Subcutaneous adipose tissue (tissue), 4 donors: ENCODE data around the gene TRIM69. TPM values are rescaled to one million over a fixed set of nuclear protein-coding genes. Genes with fewer than 3 reads are reported as not detected.

ENCODE experiments used
- total RNA-seq, 4 donors: library from RNA; depleted of rRNA; stranded (reverse); fragments of >200 nt; gene quantifications; one replicate each; pipeline ENCODE4 v1.1.0, GENCODE V29; 2016
- TF ChIP-seq, protein P1 (sequence below): fragments of 450-650 bp; IDR thresholded peaks from one replicate; pipeline ENCODE4 v1.5.1; 2016; ENCODE audit warnings: low read depth, mild to moderate bottlenecking, control low read depth, antibody characterized with exemption, moderate library complexity

TRIM69 gene, protein sequence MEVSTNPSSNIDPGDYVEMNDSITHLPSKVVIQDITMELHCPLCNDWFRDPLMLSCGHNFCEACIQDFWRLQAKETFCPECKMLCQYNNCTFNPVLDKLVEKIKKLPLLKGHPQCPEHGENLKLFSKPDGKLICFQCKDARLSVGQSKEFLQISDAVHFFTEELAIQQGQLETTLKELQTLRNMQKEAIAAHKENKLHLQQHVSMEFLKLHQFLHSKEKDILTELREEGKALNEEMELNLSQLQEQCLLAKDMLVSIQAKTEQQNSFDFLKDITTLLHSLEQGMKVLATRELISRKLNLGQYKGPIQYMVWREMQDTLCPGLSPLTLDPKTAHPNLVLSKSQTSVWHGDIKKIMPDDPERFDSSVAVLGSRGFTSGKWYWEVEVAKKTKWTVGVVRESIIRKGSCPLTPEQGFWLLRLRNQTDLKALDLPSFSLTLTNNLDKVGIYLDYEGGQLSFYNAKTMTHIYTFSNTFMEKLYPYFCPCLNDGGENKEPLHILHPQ
- 10 to 100 TPM; 14.2 to 17.3 (median 14.9) TPM for total RNA-seq

DNA sequence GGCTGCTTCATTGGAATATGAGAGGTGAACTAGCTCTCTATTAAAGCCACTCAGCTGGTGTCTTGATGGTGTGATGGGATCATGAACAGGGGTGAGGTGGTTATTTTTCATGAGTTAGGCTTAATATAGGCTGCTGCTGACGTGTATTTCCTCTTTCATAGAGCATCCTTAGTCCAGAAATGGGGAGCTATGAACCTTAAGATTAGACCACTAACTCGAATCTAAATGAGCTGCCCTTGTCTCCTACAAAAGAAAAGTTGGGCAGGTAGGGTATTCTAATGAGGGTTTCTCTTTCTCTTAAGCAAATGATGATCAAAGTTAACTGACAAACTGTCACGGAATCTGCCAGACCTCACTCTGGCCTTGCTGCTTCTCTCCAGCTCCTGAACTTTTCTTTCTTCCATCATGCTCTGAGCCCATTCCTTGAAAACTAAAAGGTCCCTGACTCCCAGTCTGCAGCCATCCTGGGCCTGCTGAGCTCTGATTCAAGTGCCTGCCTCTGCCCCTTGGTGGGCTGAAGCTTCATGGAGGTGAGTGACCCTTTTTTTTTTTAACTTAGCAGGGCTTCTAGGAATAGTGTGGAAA is at the start of gene TRIM69:
Gene TRIM69 (plus strand): TSS at position 348 of the 585 bp plus-strand sequence. CDS start 177 bp downstream, at position 525.
- TF ChIP-seq, protein P1, sequence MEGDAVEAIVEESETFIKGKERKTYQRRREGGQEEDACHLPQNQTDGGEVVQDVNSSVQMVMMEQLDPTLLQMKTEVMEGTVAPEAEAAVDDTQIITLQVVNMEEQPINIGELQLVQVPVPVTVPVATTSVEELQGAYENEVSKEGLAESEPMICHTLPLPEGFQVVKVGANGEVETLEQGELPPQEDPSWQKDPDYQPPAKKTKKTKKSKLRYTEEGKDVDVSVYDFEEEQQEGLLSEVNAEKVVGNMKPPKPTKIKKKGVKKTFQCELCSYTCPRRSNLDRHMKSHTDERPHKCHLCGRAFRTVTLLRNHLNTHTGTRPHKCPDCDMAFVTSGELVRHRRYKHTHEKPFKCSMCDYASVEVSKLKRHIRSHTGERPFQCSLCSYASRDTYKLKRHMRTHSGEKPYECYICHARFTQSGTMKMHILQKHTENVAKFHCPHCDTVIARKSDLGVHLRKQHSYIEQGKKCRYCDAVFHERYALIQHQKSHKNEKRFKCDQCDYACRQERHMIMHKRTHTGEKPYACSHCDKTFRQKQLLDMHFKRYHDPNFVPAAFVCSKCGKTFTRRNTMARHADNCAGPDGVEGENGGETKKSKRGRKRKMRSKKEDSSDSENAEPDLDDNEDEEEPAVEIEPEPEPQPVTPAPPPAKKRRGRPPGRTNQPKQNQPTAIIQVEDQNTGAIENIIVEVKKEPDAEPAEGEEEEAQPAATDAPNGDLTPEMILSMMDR, result no peak

DNA sequence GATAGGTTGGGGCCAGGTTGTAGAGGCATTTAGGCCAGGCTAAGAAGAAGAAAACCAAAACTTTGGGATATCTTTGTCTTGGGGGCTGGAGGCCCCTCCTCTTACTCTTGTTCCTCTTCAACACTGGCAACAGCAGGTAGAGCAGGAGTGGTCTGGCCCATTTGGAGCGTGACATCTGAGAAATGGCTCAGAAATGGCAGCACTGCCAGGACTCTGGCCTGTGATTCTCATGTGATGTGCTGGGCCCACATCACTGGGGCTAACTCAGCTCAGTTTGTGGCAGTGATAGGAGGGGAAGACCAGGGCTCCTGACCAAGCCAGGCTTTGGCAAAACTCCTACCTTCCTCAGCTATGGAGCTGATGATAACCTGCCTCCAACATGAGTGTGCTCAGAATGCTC is 43.7 kb upstream of the TRIM69 start:
- TF ChIP-seq, protein P1, result no peak

DNA sequence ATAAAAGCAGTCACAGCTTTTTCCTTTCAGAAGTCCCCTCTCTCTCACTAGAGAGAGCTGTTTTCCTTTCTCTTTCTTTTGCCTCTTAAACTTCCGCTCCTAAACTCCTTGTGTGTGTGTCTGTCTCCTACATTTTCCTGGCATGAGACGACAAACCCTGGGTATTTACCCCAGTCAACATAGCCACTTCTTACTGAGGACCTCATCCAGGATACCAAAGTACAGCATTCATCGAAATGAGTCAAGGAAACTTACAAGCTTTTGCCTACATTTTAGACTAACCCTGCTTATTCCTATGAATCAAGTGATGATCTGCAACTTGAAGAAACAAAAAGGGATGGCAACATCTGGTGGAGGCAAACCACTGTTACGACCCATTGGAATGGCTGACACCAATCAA is 41.9 kb upstream of the TRIM69 start:
- TF ChIP-seq, protein P1, result no peak

DNA sequence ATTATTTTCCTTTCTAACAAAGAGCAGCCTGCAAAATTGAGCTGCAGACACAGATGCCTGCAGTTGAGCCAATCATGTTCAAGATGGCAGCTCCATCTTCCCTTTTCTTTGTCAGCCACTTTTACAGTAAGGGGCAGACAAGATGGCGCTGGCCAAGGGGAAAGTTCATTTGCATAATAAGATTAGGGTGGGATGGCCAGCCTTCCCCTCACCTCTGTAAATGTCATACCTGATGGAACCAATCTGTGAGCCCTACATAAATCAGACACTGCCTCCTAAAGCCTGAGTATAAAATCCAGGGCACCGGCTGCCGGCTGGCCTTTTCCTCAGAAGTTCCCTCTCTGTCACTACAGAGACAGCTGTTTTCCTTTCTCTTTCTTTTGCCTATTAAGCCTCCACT is 41.0 kb upstream of the TRIM69 start:
- TF ChIP-seq, protein P1, result no peak

DNA sequence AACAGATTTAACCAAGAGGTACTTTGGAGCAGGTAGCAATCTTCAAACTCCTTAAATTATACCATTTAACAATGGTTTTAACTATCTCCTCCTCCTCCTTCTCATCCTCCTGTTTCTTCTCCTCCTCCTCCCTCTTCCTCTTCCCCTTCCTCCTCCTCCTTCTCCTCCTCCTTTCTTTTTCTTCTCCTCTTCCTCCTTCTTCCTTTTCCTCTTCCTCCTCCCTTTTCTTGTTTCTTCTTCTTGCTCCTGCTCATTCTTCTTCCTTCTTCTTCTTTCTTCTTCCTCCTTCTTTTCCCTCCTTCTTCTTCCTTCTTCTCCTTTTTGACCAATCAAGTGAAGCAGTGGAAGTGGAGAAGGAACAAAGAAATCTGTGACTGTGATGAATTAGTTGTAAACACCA is 39.3 kb upstream of the TRIM69 start:
- TF ChIP-seq, protein P1, result no peak

DNA sequence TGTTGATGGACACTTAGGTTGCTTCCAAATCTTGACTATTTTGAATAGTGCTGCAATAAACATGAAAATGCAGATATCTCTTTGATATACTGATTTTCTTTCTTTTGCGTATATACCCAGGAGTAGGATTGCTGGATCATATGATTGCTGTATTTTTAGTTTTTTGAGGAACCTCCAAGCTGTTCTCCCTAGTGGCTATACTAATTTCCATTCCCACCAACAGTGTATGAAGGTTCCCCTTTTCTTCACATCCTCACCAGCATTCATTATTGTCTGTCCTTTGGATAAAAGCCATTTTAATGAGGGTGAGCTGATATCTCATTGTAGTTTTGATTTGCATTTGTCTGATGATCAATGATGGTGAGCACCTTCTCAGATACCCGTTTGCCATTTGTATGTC is 37.7 kb upstream of the TRIM69 start:
- TF ChIP-seq, protein P1, result no peak

DNA sequence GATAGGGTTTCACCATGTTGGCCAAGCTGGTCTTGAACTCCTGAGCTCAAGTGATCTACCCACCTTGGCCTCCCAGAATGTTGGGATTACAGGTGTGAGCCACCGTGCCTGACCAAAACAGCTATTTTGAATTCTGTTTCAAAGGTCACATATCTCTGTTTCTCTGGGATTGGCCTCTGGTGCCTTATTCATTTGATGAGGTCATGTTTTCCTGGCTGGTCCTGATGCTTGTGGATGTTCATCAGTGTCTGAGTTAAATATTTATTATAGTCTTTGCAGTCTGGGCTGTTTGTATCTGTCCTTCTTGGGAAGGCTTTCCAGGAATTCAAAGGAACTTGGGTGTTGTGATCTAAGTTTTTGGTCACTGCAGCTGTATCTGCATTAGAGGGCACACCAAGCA is 30.3 kb upstream of the TRIM69 start:
- TF ChIP-seq, protein P1, result no peak
